Stimulated activated CD8-positive, alpha-beta memory T cell treated with anti-CD3 and anti-CD28 coated beads, Interleukin-12 subunit alpha, Interleukin-12 subunit beta, amount 100 ng/mL, for 24 hours (primary cell): ENCODE results near the gene RNF224.
"Not testable (repeated sequence)": the region's sequence is repeated elsewhere in the genome, so short reads cannot be mapped to it uniquely, and the experiment has no call there.

Experiments used
- DNase-seq: peaks from one replicate; pipeline ENCODE4 v3.0.0-alpha.2; 2020; ENCODE audit errors: extremely low read depth

RNF224 gene

DNA sequence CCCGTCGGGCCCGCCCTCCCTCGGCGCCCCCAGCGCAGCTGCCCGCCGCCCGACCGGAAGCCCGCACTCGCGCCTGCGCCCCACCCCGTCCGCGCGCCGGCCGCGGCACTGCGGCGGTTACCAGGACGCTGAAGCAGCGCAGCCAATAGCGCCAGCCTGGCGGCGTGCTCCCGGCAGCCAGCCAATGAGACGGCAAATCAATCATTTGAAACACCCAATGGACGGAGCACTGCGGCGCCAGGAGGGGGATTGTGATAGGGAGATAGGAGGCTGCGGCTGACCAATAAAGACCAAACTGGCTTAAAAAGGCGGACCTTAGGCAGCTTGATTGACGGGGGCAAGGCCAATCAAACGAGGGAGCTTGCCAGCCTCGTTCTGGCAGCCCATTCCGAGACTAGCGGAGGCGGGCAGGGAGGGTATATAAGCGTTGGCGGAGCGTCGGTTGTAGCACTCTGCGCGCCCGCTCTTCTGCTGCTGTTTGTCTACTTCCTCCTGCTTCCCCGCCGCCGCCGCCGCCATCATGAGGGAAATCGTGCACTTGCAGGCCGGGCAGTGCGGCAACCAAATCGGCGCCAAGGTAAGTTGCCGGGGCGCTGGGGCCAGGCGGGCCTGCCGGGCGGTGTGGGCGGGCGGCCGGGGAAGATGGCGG is 13.7 kb downstream of the RNF224 start, which contains the start of gene TUBB4B:
TUBB4B (plus strand) TSS at position 447 of the 649 bp plus-strand sequence; CDS start at position 521, 74 bp downstream.
- DNase-seq = peak; percentile 91

DNA sequence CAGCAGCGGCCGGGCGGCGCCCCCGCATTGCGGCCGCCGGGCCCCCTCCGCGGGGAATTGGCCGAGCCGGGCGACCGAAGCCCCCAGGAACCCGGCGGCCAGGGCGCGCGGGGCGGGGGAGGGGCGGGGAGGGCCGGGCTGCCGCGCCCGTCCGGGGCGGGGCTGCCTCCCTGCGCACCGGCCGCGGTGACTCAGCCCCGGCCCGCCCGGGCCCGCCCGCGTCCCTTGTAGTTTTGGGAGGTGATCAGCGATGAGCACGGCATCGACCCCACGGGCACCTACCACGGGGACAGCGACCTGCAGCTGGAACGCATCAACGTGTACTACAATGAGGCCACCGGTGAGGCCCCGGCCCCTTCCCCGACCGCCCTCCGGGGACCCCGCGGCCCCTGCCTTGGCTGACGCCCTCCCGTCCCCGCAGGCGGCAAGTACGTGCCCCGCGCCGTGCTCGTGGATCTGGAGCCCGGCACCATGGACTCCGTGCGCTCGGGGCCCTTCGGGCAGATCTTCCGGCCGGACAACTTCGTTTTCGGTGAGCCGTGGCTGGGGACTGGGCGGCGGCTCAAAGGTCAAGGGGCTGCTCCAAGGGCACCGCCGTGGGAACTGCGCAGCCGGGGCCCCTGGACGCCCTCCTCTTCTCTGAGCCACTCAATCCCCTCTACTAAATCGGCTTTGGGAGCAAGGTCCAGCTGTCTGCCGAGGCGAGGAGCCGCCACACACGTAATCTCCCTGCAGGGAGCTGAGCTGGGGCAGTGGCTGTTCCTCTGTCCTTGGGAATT is 14.4 kb downstream of the RNF224 start:
- DNase-seq = peak; percentile 51

DNA sequence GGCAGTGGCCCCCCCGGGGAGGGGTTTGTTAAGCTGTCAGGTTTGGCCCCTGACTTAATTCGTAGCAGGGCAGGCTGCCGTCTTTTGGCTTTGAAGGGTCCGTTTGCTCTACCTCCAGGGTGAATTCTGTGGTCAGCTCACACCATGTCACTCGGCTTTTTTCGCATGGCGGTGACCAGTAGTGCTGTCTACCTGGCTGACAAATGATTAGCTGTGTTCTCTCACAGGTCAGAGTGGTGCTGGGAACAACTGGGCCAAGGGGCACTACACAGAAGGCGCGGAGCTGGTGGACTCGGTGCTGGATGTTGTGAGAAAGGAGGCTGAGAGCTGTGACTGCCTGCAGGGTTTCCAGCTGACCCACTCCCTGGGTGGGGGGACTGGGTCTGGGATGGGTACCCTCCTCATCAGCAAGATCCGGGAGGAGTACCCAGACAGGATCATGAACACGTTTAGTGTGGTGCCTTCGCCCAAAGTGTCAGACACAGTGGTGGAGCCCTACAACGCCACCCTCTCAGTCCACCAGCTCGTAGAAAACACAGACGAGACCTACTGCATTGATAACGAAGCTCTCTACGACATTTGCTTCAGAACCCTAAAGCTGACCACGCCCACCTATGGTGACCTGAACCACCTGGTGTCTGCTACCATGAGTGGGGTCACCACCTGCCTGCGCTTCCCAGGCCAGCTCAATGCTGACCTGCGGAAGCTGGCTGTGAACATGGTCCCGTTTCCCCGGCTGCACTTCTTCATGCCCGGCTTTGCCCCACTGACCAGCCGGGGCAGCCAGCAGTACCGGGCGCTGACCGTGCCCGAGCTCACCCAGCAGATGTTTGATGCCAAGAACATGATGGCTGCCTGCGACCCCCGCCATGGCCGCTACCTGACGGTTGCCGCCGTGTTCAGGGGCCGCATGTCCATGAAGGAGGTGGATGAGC is 15.2 kb downstream of the RNF224 start:
- DNase-seq = no peak

DNA sequence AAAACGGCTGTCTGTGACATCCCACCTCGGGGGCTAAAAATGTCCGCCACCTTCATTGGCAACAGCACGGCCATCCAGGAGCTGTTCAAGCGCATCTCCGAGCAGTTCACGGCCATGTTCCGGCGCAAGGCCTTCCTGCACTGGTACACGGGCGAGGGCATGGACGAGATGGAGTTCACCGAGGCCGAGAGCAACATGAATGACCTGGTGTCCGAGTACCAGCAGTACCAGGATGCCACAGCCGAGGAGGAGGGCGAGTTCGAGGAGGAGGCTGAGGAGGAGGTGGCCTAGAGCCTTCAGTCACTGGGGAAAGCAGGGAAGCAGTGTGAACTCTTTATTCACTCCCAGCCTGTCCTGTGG is 15.9 kb downstream of the RNF224 start:
- not testable (repeated sequence) for DNase-seq

DNA sequence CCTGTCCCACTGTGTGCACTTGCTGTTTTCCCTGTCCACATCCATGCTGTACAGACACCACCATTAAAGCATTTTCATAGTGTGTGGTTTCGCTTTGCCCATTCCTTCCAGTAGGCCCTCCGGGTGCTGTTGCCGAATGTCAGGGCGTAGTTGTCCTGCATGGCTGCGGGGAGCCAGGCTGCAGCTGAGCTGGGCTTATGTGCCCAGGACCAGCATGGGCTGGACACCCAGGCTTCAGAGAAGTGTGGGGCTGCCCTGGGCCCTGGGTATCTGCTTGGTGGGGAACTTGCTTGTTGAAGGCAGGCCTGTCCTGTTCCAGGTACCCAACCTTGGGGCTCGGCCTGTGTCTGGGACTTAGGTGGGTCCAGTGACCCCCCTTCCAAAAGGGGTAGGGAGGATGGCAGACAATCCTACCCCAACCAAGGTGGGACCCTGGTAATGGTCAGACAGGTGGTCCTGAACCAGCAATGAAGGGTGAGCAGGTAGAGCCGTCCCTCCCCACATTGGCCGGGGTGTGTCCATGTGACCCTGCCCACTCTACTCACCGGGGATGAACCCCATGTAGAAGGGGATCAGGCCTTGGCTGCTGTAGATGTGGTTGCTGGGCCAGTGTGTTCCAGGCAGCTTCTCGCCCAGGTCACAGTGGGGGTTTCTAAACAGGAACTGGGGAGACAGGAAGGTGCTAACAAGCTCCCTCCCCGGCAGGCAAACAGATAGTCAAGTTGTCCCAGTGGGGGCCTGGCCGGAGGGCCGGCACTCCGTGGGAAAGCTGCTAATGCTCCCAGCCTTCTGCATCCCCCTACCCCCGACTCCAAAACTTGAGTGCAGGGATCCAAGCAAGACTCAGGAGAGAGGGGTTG is 16.6 kb downstream of the RNF224 start:
- DNase-seq = no peak

DNA sequence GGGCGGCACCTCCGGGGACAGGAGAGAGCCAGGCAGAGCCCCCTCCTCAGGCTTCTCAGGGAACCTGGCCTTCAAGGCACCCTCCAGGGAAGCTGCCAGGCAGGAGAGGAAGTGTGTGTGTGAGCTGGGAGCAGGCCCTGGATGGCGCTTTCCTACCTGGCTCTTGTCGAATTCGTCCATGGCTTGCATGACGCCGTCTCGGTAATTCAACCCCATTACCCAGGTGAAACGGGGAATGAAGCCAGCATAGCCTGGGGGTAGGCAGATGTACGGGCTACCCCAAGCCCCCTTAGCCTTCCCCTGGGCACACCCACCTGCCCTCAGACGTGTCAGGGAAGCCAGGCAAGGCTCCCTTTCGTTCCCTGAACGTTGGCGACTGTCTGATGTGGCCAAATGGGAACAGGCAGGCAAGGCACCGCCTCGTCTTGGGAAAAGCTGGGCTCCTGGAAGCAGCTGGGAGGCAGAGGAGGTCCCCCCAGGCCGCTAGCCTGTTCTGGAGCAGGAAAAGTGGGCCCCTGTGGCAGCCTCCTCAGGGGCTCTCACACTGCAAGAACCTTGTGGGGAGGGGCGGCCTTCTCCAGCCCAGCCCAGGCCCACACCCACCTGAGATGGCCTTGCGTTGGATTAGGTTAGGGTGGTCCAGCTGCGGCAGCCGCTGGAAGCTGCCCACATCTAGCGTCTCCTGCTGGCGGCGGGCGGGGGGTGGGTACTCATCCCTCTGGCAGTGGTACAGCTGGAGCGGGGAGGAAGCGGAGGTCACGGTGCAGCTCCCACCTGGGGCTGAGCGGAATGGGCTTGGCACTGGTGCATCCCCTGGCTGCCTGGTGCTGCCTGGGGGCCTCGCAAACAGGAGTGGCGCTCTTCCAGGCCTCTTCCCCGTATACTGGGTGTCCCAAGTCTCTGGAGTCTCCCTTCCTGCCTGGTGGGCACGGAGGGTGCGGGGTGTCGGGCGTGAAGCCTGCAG is 17.5 kb downstream of the RNF224 start:
- DNase-seq = no peak

DNA sequence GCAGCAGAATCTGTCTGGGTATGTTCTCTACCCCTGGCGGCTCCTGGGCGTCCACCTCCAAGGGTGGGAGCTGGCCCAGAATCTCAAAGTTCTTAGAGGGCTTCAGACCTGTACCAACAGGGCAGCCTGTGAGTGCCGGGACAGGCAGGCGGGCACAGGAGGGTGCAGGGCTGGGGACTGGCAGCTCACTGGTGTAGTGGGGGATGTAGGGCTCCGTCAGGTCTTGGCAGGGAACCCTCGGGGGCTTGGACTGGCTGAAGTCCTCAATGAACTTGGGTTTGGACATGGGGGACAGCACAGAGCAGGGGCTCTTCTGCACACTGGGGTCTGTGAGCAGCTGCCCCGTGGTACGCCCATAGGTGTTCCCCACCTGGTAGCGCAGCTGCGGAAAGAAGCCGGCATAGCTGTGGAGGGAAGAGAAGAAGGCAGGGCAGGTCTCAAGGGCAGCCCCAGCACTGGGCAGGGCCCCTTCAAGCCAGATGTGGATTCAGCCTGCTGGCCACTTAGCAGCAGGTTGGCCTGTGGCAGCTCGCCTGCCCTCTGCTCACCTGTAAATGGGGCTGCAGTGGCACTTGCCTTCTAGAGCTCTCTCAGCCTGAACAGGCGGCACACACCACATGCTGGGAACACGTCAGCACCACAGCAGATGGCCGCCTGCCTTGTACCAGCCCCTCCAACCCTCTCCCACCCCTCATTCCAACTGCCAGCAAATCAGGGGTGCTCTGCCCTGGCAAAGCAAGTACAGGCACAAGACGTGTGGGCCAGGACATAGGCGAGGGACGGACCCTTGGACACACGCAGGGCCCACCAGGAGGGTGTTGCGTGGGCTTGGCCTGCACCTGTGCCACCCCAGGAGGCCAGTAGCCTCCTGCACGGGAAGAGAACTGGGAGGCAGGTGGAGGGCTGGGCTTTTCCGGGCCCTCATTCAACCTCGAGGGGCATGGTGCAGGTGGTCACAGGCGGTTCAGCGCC is 18.4 kb downstream of the RNF224 start:
- no peak for DNase-seq

DNA sequence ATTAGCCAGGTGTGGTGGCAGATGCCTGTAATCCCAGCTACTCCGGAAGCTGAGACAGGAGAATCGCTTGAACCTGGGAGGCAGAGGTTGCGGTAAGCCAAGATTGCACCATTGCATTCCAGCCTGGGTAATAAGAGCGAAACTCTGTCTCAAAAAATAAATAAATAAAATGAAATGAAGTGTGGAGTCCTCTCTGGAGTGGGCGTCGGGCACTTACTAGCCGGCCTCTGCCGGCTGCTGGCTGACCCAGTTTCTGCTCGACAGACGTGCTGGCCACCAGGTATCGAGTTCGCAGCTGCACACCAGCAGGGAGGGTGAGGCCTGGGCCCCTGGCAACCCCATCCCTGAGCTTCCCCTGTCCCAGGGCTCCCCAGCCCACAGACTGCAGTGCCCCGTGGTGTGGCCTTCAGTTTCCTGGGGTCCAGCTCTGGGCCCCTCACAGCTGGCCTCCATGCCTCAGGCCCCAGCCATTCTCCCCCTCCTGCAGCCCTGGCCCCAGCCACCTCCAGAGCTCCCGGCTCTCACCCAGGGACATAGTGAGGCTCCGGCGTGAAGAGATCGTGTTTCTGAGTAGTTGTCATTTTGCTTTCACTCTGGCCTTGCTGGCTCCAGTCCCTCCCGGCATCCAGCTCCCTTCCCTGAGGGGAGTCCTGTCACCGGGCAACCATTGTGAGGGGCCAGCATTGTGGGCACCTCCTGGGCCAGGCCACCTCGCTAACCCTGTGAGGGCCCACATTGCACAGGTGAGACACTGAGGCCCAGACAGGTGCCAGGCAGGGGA is 20.0 kb downstream of the RNF224 start:
- no peak for DNase-seq

DNA sequence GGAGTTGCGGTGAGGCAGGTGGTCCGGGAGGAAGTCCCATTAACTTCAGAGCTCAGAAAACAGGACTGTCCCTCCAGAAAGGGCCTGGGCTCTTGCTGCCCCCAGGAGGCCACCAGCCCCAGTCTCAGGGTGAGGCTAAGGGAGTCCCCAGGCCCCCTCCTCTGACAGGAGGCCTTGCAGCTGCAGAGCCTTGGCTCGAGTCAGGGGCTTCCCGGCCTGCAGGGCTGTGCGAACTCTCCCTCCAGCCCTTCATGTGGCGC is 20.5 kb downstream of the RNF224 start:
- no peak for DNase-seq

DNA sequence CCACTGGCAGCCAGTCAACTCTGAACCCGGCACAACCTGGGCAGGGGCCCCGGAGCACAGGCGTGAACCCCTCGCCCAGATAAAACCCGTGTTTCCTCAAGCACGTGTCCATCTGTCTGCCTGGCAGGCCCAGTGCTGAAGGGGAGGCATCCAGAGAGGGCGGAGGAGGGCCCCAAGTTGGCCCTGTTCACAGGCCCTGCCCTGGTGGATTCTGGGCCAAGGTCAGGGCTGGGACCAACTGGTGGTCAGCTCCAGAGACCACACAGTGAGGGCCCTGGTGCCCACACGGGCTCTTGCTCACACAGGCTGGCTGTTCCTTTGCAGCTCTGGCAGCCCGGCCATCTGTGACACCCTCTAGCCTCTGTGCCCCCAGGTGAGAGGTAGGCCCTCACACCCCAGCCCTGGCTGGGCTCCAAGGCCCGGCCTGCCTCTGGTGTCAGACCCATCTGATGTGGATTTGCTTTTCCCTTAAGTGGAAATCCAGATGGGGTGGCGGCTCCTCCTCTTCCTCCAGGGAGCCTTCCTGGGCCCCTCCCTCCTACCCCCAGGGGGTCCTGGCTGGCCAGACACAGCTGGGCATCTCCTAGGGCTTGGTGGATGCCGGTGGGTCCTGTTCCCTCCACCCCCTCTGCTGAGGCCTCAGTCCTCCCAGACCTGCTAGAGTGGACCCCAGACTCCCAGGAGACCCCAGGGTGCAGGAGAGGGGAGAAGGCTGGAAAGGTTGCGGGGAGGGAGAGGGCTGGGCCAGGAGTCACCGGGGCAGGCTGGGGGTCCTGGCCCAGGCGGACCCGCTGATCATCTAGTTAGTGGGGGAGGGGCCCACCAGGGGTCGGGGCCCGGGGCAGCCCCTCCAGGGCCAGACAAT is 23.3 kb downstream of the RNF224 start:
- DNase-seq = no peak

DNA sequence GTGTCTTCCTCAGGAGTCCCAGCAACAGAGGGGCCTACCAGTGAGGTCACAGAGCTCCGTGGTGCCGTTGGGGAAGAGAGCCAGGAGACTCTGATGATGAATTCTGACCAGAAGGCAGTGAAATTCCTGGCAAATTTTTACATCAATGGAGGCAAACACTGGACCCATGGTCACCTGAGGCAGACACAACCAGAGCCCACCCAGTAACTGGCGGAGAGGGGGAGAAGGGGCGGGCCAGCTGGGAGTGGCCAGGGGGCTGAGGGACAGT is 23.8 kb downstream of the RNF224 start, which contains the start of gene STPG3:
STPG3 (plus strand) TSS at position 93 of the 268 bp plus-strand sequence; CDS start at position 94, 1 bp downstream.
- no peak for DNase-seq

DNA sequence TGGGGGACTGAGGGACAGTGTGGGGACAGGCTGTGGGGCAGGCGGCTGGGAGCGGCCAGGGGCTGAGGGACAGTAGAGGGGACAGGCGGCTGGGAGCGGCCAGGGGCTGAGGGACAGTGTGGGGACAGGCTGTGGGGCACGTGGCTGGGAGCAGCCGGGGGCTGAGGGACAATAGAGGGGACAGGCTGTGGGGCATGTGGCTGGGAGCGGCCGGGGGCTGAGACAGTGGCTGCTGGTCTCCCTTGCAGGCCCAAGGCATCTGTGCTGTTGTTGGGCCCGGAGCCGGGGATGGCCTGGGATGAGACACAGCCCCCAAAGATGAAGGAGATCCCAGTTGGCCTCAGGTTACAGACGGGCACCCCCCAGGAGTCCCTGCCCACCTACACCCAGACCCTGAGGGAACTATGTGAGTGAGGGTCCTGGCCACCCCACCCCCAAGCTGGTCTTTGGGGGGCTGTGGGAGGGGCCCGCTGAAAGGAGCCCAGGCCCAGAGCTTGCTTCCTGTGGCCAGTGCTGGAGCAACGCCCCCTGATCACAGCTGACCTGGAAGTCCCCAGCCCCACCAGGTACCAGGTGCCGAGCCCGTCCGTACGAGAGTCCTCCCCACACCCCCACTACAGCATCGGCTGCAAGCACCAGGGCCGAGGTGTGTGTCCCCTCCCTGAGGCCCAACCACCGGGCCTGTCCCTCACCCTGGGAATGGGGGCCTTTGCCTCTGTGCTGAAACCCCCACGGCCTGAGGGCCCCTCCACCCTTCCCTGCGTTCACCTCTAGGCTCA is 24.4 kb downstream of the RNF224 start:
- no peak for DNase-seq

DNA sequence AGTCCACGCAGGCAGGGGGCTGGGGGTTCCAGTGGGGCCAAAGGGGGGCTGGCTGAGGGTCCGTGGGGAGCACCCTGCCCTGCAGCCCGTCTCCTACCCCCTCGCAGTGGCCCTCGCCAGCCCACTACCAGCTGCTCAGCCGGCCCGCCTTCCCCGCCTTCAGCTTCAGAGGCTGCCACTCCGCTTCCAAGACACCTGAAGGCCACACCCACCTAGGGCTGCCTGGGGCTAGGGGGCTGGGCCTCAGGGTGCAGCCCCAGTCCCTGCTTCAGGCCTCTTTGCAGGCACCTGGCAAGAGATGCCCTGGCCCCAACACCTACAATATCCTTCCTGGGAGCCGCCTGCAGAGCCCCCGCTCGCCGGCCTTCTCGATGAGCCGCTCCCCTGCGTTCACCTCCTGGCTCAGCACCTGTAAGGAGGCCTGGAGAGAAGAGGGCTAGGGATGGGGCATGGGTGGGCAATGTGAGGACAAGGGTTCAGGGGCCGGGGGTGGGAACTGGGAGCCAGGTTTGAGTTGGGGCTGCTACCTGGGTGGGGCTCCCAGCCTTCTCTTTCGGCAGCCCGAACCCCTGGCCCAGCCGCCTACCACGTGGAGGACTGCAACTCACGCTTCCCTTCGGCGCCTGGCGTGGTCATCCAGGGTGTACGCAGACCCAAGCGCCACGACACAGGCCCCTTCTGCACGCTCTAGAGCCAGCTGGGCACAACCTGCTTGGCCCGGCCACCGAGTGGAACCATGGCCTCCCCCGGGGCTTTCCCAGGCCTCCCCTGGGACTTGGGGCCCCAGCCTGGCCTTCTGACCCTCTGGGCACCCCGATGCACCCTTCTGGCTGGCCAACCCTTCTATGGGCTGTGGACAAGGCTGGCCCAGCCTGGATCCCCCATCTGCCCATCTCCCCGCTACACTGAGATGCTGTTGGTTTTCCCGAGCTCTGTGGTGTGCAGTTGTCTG is 25.5 kb downstream of the RNF224 start:
- DNase-seq = no peak

DNA sequence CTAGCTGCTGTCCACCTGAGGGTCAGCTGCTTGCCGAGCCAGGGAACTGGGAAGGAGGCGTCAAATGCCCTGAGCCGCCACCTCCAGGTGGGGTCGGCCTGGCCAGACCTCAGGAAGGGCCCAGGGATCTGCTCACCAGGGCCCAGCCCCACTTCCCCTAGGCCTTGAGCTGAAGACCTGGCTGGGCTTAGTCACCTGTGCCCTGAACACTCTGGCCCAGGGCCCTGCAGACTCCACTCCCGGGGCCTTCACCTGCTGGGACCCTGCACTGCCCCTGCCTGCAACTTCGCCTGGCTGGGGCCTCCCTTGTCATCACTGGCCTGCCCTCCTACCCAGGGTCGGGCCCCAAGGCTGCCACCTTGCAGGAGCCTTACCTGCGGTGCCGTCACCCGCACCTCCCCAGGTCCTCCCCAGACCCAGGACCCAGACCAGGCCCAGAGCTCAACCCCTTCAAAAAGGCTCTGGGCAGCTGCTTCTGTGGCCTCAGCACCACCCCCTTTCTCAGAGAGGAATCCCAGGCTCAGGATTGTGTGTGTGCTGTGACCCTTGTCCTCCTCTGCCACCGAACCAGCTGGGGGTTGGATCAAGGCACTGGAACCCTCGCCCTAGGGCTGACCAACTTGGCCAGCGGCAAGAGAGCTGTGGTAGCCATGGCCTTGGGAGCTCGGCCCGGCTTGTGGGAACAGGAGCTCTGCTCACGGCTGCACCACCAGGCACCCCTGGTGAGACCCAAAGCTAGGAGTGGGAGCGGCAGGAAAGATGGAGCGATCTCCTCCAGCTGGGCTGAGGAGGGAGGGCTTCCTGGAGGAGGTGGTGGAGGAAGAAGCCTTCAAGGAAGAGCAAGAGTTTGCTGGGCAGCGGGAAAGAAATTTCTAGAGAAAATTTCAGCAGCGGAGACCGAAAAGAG is 26.7 kb downstream of the RNF224 start:
- no peak for DNase-seq
